Stimulated activated effector memory CD8-positive, alpha-beta T cell treated with anti-CD3 and anti-CD28 coated beads, Interleukin-12 subunit alpha, Interleukin-12 subunit beta, amount 100 ng/mL, for 72 hours (primary cell): ENCODE measurements around the gene ACVR2A.

ENCODE experiments used
- ATAC-seq: fragments of 150-1000 bp; cut with Tn5 transposase; 2 replicates; pipeline ENCODE4 v1.10.0; 2021
- DNase-seq, 2 donors: peaks; one replicate each; pipeline ENCODE4 v3.0.0; 2021 to 2022; ENCODE audit warnings: low spot score in 2 of 2
- H3K27ac Mint-ChIP-seq: one replicate; pipeline ENCODE4 v1.8.0; 2022; ENCODE audit warnings: mild to moderate bottlenecking, mixed read lengths
- H3K36me3 Mint-ChIP-seq: one replicate; pipeline ENCODE4 v1.8.0; 2022; ENCODE audit warnings: mild to moderate bottlenecking, mixed read lengths
- H3K4me1 Mint-ChIP-seq: one replicate; pipeline ENCODE4 v1.8.0; 2022; ENCODE audit warnings: mixed read lengths
- H3K4me3 Mint-ChIP-seq: one replicate; pipeline ENCODE4 v1.8.0; 2022; ENCODE audit warnings: mild to moderate bottlenecking, mixed read lengths
- H3K9me3 Mint-ChIP-seq: one replicate; pipeline ENCODE4 v1.8.0; 2022; ENCODE audit warnings: mixed read lengths

Gene ACVR2A

GRCh38 chr2:147879846-147880245, 35.0 kb downstream of the ACVR2A start:
- Mint-ChIP-seq H3K27ac (no peak overlapping the region), H3K4me3 (no peak overlapping the region), H3K9me3 (no peaks in the 10 kb centered on the region), H3K36me3 (no peaks in the 10 kb centered on the region), H3K4me1 (peaks cover 4% of the 10 kb centered on the region)
- DNase-seq (no peak), ATAC-seq (no peak)

GRCh38 chr2:147882631-147883030, 37.8 kb downstream of the ACVR2A start:
- H3K27ac Mint-ChIP-seq, result no peak overlapping the region

GRCh38 chr2:147884830-147885229, 40.0 kb downstream of the ACVR2A start:
- DNase-seq (no peak), ATAC-seq (no peak)
- peaks cover 13% of the 10 kb centered on the region for H3K4me1 Mint-ChIP-seq
- H3K9me3 Mint-ChIP-seq, result no peaks in the 10 kb centered on the region
- no peak overlapping the region for H3K4me3 Mint-ChIP-seq
- H3K27ac Mint-ChIP-seq, result no peak overlapping the region
- no peaks in the 10 kb centered on the region for H3K36me3 Mint-ChIP-seq

More at GRCh38 chr2:147882631-147883030, 37.8 kb downstream of the ACVR2A start:
- no peaks in the 10 kb centered on the region for H3K36me3 Mint-ChIP-seq
- no peak overlapping the region for H3K4me3 Mint-ChIP-seq
- no peaks in the 10 kb centered on the region for H3K9me3 Mint-ChIP-seq
- DNase-seq (no peak), ATAC-seq (no peak)
- peaks cover 7% of the 10 kb centered on the region for H3K4me1 Mint-ChIP-seq

GRCh38 chr2:147886136-147886535, 41.3 kb downstream of the ACVR2A start:
- DNase-seq (no peak), ATAC-seq (no peak)
- peaks cover 13% of the 10 kb centered on the region for H3K4me1 Mint-ChIP-seq
- no peak overlapping the region for H3K4me3 Mint-ChIP-seq
- H3K36me3 Mint-ChIP-seq, result no peaks in the 10 kb centered on the region
- H3K27ac Mint-ChIP-seq, result no peak overlapping the region
- H3K9me3 Mint-ChIP-seq, result no peaks in the 10 kb centered on the region

GRCh38 chr2:147888680-147889079, 43.9 kb downstream of the ACVR2A start:
- Mint-ChIP-seq H3K9me3 (no peaks in the 10 kb centered on the region), H3K36me3 (no peaks in the 10 kb centered on the region), H3K4me1 (peaks cover 13% of the 10 kb centered on the region), H3K27ac (no peak overlapping the region), H3K4me3 (no peak overlapping the region)
- no peak for DNase-seq
- ATAC-seq, result peak; percentile 50

- DNase-seq (no peak), ATAC-seq (no peak)
- no peaks in the 10 kb centered on the region for H3K36me3 Mint-ChIP-seq
- H3K9me3 Mint-ChIP-seq, result no peaks in the 10 kb centered on the region
- H3K4me1 Mint-ChIP-seq, result no peaks in the 10 kb centered on the region
- no peak overlapping the region for H3K4me3 Mint-ChIP-seq
- no peak overlapping the region for H3K27ac Mint-ChIP-seq
These were observed 59.2 kb downstream of the ACVR2A start for GRCh38 chr2:147904051-147904450.

- DNase-seq (no peak), ATAC-seq (no peak)
- Mint-ChIP-seq H3K4me3 (no peak overlapping the region), H3K36me3 (no peaks in the 10 kb centered on the region), H3K9me3 (no peaks in the 10 kb centered on the region), H3K27ac (no peak overlapping the region), H3K4me1 (no peaks in the 10 kb centered on the region)
These were observed 64.3 kb downstream of the ACVR2A start for GRCh38 chr2:147909178-147909577.

- H3K36me3 Mint-ChIP-seq, result no peaks in the 10 kb centered on the region
- DNase-seq (peak in 1 of 2 donors; percentile 4), ATAC-seq (no peak)
- no peaks in the 10 kb centered on the region for H3K9me3 Mint-ChIP-seq
- no peak overlapping the region for H3K27ac Mint-ChIP-seq
- H3K4me3 Mint-ChIP-seq, result no peak overlapping the region
- H3K4me1 Mint-ChIP-seq, result no peaks in the 10 kb centered on the region
These were observed 66.2 kb downstream of the ACVR2A start for GRCh38 chr2:147910990-147911473.

GRCh38 chr2:147913701-147914480, 69.1 kb downstream of the ACVR2A start:
- Mint-ChIP-seq H3K4me1 (no peaks in the 10 kb centered on the region), H3K9me3 (no peaks in the 10 kb centered on the region), H3K36me3 (no peaks in the 10 kb centered on the region), H3K27ac (no peak overlapping the region), H3K4me3 (no peak overlapping the region)
- ATAC-seq, result no peak
- DNase-seq, result no peak

- ATAC-seq (no peak), DNase-seq (no peak)
- Mint-ChIP-seq H3K27ac (no peak overlapping the region), H3K4me1 (no peaks in the 10 kb centered on the region), H3K9me3 (no peaks in the 10 kb centered on the region), H3K36me3 (no peaks in the 10 kb centered on the region), H3K4me3 (no peak overlapping the region)
These were observed 71.2 kb downstream of the ACVR2A start for GRCh38 chr2:147916067-147916466.

GRCh38 chr2:147916723-147917122, 71.9 kb downstream of the ACVR2A start:
- ATAC-seq (no peak), DNase-seq (no peak)
- no peak overlapping the region for H3K4me3 Mint-ChIP-seq
- H3K4me1 Mint-ChIP-seq, result no peaks in the 10 kb centered on the region
- no peaks in the 10 kb centered on the region for H3K36me3 Mint-ChIP-seq
- H3K27ac Mint-ChIP-seq, result no peak overlapping the region
- H3K9me3 Mint-ChIP-seq, result no peaks in the 10 kb centered on the region

- Mint-ChIP-seq H3K27ac (no peak overlapping the region), H3K4me1 (no peaks in the 10 kb centered on the region), H3K36me3 (no peaks in the 10 kb centered on the region), H3K9me3 (no peaks in the 10 kb centered on the region), H3K4me3 (no peak overlapping the region)
- no peak for DNase-seq
- ATAC-seq, result no peak
These were observed 72.3 kb downstream of the ACVR2A start for GRCh38 chr2:147917161-147917560.

GRCh38 chr2:147923846-147924245, 79.0 kb downstream of the ACVR2A start:
- ATAC-seq (no peak), DNase-seq (no peak)
- Mint-ChIP-seq H3K36me3 (no peaks in the 10 kb centered on the region), H3K4me3 (no peak overlapping the region), H3K4me1 (no peaks in the 10 kb centered on the region), H3K9me3 (no peaks in the 10 kb centered on the region), H3K27ac (no peak overlapping the region)

- H3K36me3 Mint-ChIP-seq, result no peaks in the 10 kb centered on the region
- H3K9me3 Mint-ChIP-seq, result no peaks in the 10 kb centered on the region
- no peak overlapping the region for H3K27ac Mint-ChIP-seq
- H3K4me1 Mint-ChIP-seq, result no peaks in the 10 kb centered on the region
- ATAC-seq (no peak), DNase-seq (no peak)
- no peak overlapping the region for H3K4me3 Mint-ChIP-seq
These were observed 79.8 kb downstream of the ACVR2A start for GRCh38 chr2:147924647-147925046.

- DNase-seq (no peak), ATAC-seq (no peak)
- H3K36me3 Mint-ChIP-seq, result no peaks in the 10 kb centered on the region
- no peaks in the 10 kb centered on the region for H3K4me1 Mint-ChIP-seq
- H3K9me3 Mint-ChIP-seq, result no peaks in the 10 kb centered on the region
- no peak overlapping the region for H3K4me3 Mint-ChIP-seq
- H3K27ac Mint-ChIP-seq, result peak overlapping the region; percentile 65
These were observed 81.1 kb downstream of the ACVR2A start for GRCh38 chr2:147925886-147926285.

- Mint-ChIP-seq H3K27ac (no peak overlapping the region), H3K36me3 (no peaks in the 10 kb centered on the region), H3K4me1 (no peaks in the 10 kb centered on the region), H3K9me3 (no peaks in the 10 kb centered on the region), H3K4me3 (no peak overlapping the region)
- ATAC-seq (no peak), DNase-seq (no peak)
These were observed 82.3 kb downstream of the ACVR2A start for GRCh38 chr2:147927053-147927588.
